Sigmoid colon (tissue), 3 donors: Measurements from ENCODE around the gene MROH2A.

Source experiments
- POLR2A ChIP-seq, 2 donors: fragments of 450-650 bp; IDR thresholded peaks; one replicate each; pipeline ENCODE4 v1.6.1; 2016; ENCODE audit warnings: antibody characterized with exemption in 2 of 2, mild to moderate bottlenecking in 2 of 2, moderate library complexity in 2 of 2
- TF ChIP-seq, protein P1 (sequence below), 4 experiments: fragments of 450-650 bp in 3 of 4; fragments of 200-600 bp in 1 of 4; IDR thresholded peaks; one replicate each; pipeline ENCODE4 v1.5.1; 2016 to 2019; ENCODE audit warnings: antibody characterized with exemption in 4 of 4, mild to moderate bottlenecking in 3 of 4, moderate library complexity in 2 of 4

DNA sequence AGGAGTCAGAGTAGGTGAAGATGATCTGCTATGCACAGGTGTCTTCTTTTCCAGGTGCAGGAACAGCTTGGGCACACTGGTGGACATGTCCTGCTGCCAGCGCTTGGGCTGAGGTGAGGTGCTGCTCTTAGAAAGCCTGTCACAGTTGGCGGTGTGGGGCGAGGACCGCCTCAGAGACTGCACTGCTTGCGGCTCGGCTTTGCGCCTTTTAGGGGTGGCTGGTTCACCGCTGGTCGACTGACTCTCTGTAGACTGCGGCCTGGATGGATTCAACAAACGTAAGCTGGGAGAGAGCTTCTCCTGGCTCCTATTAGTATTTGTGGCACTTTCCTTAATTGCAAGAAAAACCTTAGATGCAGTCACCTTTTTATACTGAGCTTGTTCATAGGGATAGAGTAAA lies 88.3 kb downstream of the MROH2A start:
- TF ChIP-seq, protein P1, sequence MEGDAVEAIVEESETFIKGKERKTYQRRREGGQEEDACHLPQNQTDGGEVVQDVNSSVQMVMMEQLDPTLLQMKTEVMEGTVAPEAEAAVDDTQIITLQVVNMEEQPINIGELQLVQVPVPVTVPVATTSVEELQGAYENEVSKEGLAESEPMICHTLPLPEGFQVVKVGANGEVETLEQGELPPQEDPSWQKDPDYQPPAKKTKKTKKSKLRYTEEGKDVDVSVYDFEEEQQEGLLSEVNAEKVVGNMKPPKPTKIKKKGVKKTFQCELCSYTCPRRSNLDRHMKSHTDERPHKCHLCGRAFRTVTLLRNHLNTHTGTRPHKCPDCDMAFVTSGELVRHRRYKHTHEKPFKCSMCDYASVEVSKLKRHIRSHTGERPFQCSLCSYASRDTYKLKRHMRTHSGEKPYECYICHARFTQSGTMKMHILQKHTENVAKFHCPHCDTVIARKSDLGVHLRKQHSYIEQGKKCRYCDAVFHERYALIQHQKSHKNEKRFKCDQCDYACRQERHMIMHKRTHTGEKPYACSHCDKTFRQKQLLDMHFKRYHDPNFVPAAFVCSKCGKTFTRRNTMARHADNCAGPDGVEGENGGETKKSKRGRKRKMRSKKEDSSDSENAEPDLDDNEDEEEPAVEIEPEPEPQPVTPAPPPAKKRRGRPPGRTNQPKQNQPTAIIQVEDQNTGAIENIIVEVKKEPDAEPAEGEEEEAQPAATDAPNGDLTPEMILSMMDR (IDR thresholded peaks at IDR 0.05), result no peak
- TF ChIP-seq POLR2A (IDR thresholded peaks at IDR 0.05), result no peak
